ENCODE data around the gene HNRNPL. TPM values are rescaled to one million over a fixed set of nuclear protein-coding genes. Genes with fewer than 3 reads are reported as not detected.

Gene HNRNPL
- total and polyA plus RNA-seq, 2 of the 8 experiments (the other 6 are each of a cell fraction or from before 2014, with no cell fraction given), result 404 to 779 TPM

- TF ChIP-seq CTCF (IDR thresholded peaks at IDR 0.05; ENCODE audit: control extremely low read depth in 1 of 3, insufficient read depth in 1 of 3, low read depth in 1 of 3, low read length in 3 of 3) (no peak), SIRT6 (IDR thresholded peaks at IDR 0.05; ENCODE audit: low read length) (no peak), EZH2 (IDR thresholded peaks at IDR 0.05; ENCODE audit: low read depth, low read length, severe bottlenecking) (no peak), YY1 (IDR thresholded peaks at IDR 0.05; ENCODE audit: low read depth, low read length) (no peak), GTF2F1 (IDR thresholded peaks at IDR 0.05; ENCODE audit: borderline replicate concordance, low read depth, low read length) (no peak), EGR1 (IDR thresholded peaks at IDR 0.05; ENCODE audit: borderline replicate concordance, low read depth, low read length) (peak; percentile 87; the same call in 1 of the 2 replicates), RNF2 (IDR thresholded peaks at IDR 0.05; ENCODE audit: borderline replicate concordance, low read depth, low read length, missing control alignments, poor library complexity, severe bottlenecking) (no peak), KDM5A (IDR thresholded peaks at IDR 0.05; ENCODE audit: low read length) (no peak), CHD2 (IDR thresholded peaks at IDR 0.05; ENCODE audit: low read length) (no peak), JUND (IDR thresholded peaks at IDR 0.05; ENCODE audit: low read length) (no peak), ASH2L (IDR thresholded peaks at IDR 0.05; ENCODE audit: low read length) (peak; percentile 28)
Observed at GRCh38 chr19:38851622-38852230, 1.9 kb upstream of the HNRNPL start (continued).

Data from H1 (cell line).